ENCODE results near the gene LIMD2.

LIMD2 gene

DNA sequence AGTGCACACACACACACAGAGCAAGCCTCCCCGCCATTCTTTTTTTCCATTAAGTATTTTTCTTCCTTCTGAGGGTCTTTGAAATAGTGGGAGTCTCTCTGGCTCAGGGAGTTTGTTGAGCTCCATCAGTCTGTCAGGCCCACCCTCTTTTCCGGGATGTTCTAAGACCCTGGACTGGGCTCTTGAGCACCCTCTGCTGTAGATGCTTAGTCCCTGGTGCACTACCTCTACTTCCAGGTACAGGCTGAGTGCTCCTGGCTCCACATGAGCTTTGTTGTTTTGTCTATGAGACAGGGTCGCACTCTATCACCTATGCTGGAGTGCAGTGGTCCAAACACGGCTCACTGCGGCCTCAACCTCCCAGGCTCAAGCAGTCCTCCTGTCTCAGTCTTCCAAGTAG is 20.7 kb downstream of the LIMD2 start:
- DNase-seq: no peak

DNA sequence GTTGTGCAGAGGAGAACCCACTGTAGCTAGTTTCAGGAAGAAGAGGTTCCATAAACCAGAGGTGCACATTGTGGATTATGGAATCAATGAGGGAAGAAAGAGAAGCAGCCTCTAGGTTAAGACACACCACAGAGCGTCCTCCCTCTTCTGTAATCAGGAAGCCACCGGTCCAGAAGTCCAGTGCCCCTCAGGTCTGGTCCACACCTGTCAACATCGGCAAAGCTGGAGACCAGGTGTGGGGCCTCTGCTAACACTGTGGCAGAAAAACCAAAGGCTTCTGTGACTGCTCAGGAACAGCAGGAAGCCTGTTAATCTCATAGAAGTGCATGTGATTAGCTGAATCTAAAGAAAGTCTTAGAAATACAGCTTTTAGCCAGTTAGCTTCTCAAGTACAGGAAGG is 23.3 kb downstream of the LIMD2 start:
- DNase-seq: no peak

DNA sequence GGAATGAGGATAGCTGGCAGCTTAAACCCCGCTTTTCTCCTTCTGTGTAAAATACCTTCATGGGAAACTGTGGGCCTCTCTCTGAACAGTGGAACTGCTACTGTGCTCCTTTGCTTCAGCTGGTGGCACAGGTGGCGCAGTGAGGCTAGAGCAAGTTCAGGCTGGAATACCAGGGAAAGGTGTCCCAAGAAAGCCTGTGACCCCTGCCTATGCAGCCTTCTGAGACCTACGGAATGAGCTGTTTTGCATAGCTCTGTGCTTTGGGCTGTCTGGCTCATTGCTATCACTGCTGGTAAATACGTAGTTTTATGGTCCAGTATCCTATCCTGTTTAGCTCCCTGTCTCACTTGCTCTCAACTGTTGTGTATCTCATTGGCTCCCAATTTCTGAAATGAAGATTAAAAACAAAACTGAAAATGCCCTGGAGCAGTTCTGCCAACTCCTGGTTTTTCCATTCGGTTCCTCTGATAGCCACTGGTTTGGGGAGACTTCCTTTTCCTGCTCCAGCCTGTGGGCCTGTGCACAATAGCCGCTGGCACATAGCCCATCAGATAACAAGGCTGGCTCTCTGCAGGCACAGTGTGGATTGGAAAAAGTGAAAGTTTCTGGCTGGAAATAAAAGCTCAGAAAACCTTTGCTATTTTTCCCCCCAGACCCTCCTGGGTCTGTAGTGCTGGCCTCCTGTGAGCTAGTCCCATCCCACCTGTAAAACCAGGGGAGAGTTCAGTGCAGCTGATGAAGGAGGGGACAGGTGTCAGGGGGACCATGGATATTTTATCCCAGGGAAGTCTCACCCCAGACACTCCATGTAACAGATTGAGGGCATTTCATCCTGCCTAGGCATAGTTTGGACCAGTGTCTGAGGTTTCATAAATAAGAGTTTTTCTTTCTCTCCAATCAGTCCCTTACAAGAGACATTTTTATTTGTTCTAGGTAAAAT is 24.0 kb downstream of the LIMD2 start:
- DNase-seq: no peak

GRCh38 chr17:63675231-63675606 is 24.7 kb downstream of the LIMD2 start:
- no peak for DNase-seq

DNA sequence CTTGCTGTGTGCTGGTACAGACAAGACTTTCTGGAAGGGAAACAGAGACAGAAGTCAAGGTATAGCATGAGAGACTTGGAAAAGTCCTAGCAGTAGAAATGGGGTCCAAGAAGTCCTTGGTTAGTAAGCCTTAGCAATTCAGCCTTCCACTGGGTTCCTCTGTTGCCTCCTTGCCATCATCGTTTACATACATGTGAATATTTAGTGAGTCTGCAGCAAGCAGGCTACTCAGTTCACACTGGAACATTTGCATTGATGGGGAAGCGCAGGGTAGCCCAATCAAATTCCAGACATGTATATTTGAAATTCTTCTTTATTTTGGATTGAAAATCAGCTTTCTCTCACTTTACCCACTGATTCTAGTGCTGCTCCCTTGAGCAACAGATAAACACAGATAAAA is 27.1 kb downstream of the LIMD2 start:
- DNase-seq: no peak

DNA sequence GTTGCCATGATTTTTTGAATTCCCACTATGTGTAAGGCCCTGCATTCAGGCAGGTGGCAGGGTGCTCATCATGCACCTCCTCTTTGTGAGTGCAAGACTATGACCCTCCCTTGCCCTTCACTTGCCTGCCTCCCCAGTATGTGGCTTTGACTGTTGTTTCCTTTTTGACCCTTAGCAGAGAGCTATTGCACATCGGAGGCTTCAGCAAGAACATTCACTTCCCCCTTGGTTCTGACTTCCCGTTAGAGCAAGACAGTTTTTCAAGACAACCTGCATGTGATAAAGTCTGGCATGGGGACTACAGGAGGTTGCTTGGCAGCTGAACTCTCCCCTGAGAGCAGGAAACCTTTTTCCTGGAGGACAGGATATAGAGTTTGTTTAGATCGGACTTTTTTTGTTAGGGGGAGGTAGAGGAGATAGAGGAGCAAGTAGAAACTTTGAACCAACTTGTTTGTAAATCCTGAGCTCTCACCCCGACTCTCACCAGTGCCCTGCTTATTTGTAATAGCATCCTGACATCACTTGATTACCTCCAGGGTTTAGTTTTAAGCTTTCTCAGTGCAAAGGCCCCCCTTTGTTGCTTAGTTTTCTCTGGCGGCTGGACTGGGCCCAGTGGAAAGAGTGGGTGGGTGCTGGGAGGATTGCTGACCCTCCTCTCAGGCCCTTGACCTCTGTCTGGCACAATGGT is 34.3 kb downstream of the LIMD2 start:
- no peak for DNase-seq

DNA sequence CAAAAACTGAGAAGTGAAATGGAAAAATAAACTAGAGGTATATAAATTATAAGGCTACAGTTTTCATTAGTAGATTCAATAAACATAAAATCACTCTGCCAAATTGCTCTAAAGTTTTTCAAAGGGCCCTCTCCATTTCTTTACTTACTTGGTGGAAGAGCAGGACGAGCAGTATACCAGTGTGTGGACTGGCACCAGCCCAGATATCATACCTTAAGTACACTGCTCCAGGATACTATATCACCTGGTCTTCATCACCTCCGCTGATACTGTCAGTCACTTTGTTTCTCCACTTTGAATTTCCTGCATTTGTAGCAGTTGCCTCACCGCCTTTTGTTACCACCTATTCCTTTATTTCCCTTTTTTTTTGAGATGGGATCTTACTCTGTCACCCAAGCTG is 40.1 kb downstream of the LIMD2 start:
- DNase-seq: no peak

- no peak for DNase-seq
These were observed 41.6 kb downstream of the LIMD2 start for GRCh38 chr17:63658366-63658765.

- DNase-seq: no peak
These were observed 42.1 kb downstream of the LIMD2 start for GRCh38 chr17:63657786-63658185.

DNA sequence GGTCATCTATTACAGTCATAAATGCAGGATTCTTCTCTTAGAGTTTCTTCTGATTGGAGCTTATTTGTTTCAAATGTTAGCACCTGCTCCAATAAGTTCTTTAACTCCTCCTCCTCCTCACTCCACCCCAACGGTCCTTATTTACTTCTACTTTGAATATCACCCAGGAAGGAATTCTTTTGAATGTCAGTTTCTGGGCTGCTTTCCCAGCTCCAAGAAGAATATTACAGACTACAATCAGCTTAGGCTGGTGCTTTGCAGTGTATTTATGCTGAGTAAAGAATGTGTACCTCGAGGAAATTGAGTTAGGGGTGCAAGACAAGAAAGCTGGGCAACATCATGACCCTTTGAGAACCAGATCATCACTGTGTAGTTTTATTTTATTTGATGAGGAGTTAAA is 46.9 kb downstream of the LIMD2 start:
- no peak for DNase-seq

GRCh38 chr17:63652106-63652505 is 47.8 kb downstream of the LIMD2 start:
- no peak for DNase-seq

GRCh38 chr17:63649813-63650212 is 50.1 kb downstream of the LIMD2 start:
- DNase-seq: no peak

- DNase-seq: no peak
These were observed 52.0 kb downstream of the LIMD2 start for GRCh38 chr17:63647936-63648335.

GRCh38 chr17:63647065-63647725 is 52.7 kb downstream of the LIMD2 start:
- no peak for DNase-seq

- DNase-seq: no peak
These were observed 53.5 kb downstream of the LIMD2 start for GRCh38 chr17:63646488-63646806.
